ENCODE measurements around the gene LRP6.
A peak's percentile ranks its signal among the peaks of the same experiment; 100 is the strongest.
"Not testable (repeated sequence)": the region's sequence is repeated elsewhere in the genome, so short reads cannot be mapped to it uniquely, and the experiment has no call there.

The LRP6 gene

GRCh38 chr12:12275874-12276273 is 9.0 kb upstream of the LRP6 start:
- Mint-ChIP-seq H3K4me1 (ENCODE audit: low read depth) (no peaks in the 10 kb centered on the region), H3K36me3 (ENCODE audit: low read depth) (no peaks in the 10 kb centered on the region), H3K27ac (no peak overlapping the region), H3K4me3 (no peak overlapping the region), H3K27me3 (ENCODE audit: low read depth) (peaks cover 12% of the 10 kb centered on the region), H3K9me3 (no peaks in the 10 kb centered on the region)

GRCh38 chr12:12273291-12273957 is 6.6 kb upstream of the LRP6 start:
- Mint-ChIP-seq H3K36me3 (ENCODE audit: low read depth) (no peaks in the 10 kb centered on the region), H3K27me3 (ENCODE audit: low read depth) (peaks cover 18% of the 10 kb centered on the region), H3K9me3 (no peaks in the 10 kb centered on the region), H3K4me1 (ENCODE audit: low read depth) (no peaks in the 10 kb centered on the region), H3K27ac (no peak overlapping the region), H3K4me3 (no peak overlapping the region)

GRCh38 chr12:12272869-12273268 is 6.0 kb upstream of the LRP6 start:
- no peak overlapping the region for H3K4me3 Mint-ChIP-seq
- H3K4me1 Mint-ChIP-seq (ENCODE audit: low read depth) = no peaks in the 10 kb centered on the region
- H3K27ac Mint-ChIP-seq = no peak overlapping the region
- no peaks in the 10 kb centered on the region for H3K36me3 Mint-ChIP-seq (ENCODE audit: low read depth)
- H3K27me3 Mint-ChIP-seq (ENCODE audit: low read depth) = peaks cover 23% of the 10 kb centered on the region
- no peaks in the 10 kb centered on the region for H3K9me3 Mint-ChIP-seq

- no peak overlapping the region for H3K4me3 Mint-ChIP-seq
- H3K4me1 Mint-ChIP-seq (ENCODE audit: low read depth) = peaks cover 9% of the 10 kb centered on the region
- peaks cover 4% of the 10 kb centered on the region for H3K36me3 Mint-ChIP-seq (ENCODE audit: low read depth)
- H3K27me3 Mint-ChIP-seq (ENCODE audit: low read depth) = peaks cover 44% of the 10 kb centered on the region
- no peak overlapping the region for H3K27ac Mint-ChIP-seq
- H3K9me3 Mint-ChIP-seq = no peaks in the 10 kb centered on the region
These were observed 3.4 kb upstream of the LRP6 start for GRCh38 chr12:12270226-12270625.

GRCh38 chr12:12267742-12268200 is 927 bp upstream of the LRP6 start:
- peaks cover 5% of the 10 kb centered on the region for H3K36me3 Mint-ChIP-seq (ENCODE audit: low read depth)
- H3K9me3 Mint-ChIP-seq = no peaks in the 10 kb centered on the region
- H3K4me3 Mint-ChIP-seq = peak overlapping the region; percentile 76
- H3K27me3 Mint-ChIP-seq (ENCODE audit: low read depth) = peaks cover 60% of the 10 kb centered on the region
- H3K27ac Mint-ChIP-seq = no peak overlapping the region
- peaks cover 13% of the 10 kb centered on the region for H3K4me1 Mint-ChIP-seq (ENCODE audit: low read depth)

- peak overlapping the region; percentile 76 for H3K4me3 Mint-ChIP-seq
- H3K27ac Mint-ChIP-seq = no peak overlapping the region
- peaks cover 5% of the 10 kb centered on the region for H3K36me3 Mint-ChIP-seq (ENCODE audit: low read depth)
- H3K9me3 Mint-ChIP-seq = no peaks in the 10 kb centered on the region
- peaks cover 58% of the 10 kb centered on the region for H3K27me3 Mint-ChIP-seq (ENCODE audit: low read depth)
- peaks cover 13% of the 10 kb centered on the region for H3K4me1 Mint-ChIP-seq (ENCODE audit: low read depth)
These were observed 413 bp downstream of the LRP6 start for GRCh38 chr12:12266389-12266872.

- Mint-ChIP-seq H3K27ac (no peak overlapping the region), H3K27me3 (ENCODE audit: low read depth) (peaks cover 56% of the 10 kb centered on the region), H3K4me3 (peak overlapping the region; percentile 76), H3K4me1 (ENCODE audit: low read depth) (peaks cover 13% of the 10 kb centered on the region), H3K9me3 (no peaks in the 10 kb centered on the region), H3K36me3 (ENCODE audit: low read depth) (peaks cover 5% of the 10 kb centered on the region)
These were observed 1.1 kb downstream of the LRP6 start for GRCh38 chr12:12265571-12266388.

- Mint-ChIP-seq H3K9me3 (no peaks in the 10 kb centered on the region), H3K4me3 (peak overlapping the region; percentile 76), H3K4me1 (ENCODE audit: low read depth) (peaks cover 13% of the 10 kb centered on the region), H3K27ac (no peak overlapping the region), H3K27me3 (ENCODE audit: low read depth) (peaks cover 52% of the 10 kb centered on the region), H3K36me3 (ENCODE audit: low read depth) (peaks cover 5% of the 10 kb centered on the region)
These were observed 1.8 kb downstream of the LRP6 start for GRCh38 chr12:12265035-12265434.

- H3K27ac Mint-ChIP-seq = no peak overlapping the region
- H3K27me3 Mint-ChIP-seq (ENCODE audit: low read depth) = peaks cover 49% of the 10 kb centered on the region
- H3K36me3 Mint-ChIP-seq (ENCODE audit: low read depth) = peaks cover 5% of the 10 kb centered on the region
- H3K4me1 Mint-ChIP-seq (ENCODE audit: low read depth) = peaks cover 13% of the 10 kb centered on the region
- H3K9me3 Mint-ChIP-seq = no peaks in the 10 kb centered on the region
- no peak overlapping the region for H3K4me3 Mint-ChIP-seq
These were observed 2.9 kb downstream of the LRP6 start for GRCh38 chr12:12263909-12264308.

GRCh38 chr12:12256291-12256757 is 10.5 kb downstream of the LRP6 start:
- H3K27me3 Mint-ChIP-seq (ENCODE audit: low read depth); H3K4me3 Mint-ChIP-seq; H3K27ac Mint-ChIP-seq; H3K4me1 Mint-ChIP-seq (ENCODE audit: low read depth); H3K9me3 Mint-ChIP-seq; H3K36me3 Mint-ChIP-seq (ENCODE audit: low read depth): not testable (repeated sequence)

- Mint-ChIP-seq H3K36me3 (ENCODE audit: low read depth) (no peaks in the 10 kb centered on the region), H3K27ac (no peak overlapping the region), H3K4me3 (no peak overlapping the region), H3K9me3 (no peaks in the 10 kb centered on the region), H3K4me1 (ENCODE audit: low read depth) (peaks cover 5% of the 10 kb centered on the region), H3K27me3 (ENCODE audit: low read depth) (no peaks in the 10 kb centered on the region)
These were observed 12.3 kb downstream of the LRP6 start for GRCh38 chr12:12254553-12254952.

- H3K36me3 Mint-ChIP-seq (ENCODE audit: low read depth) = no peaks in the 10 kb centered on the region
- no peak overlapping the region for H3K27ac Mint-ChIP-seq
- H3K27me3 Mint-ChIP-seq (ENCODE audit: low read depth) = no peaks in the 10 kb centered on the region
- H3K9me3 Mint-ChIP-seq = no peaks in the 10 kb centered on the region
- H3K4me3 Mint-ChIP-seq = no peak overlapping the region
- peaks cover 5% of the 10 kb centered on the region for H3K4me1 Mint-ChIP-seq (ENCODE audit: low read depth)
These were observed 17.4 kb downstream of the LRP6 start for GRCh38 chr12:12249216-12250050.

- H3K27me3 Mint-ChIP-seq (ENCODE audit: low read depth) = peaks cover 3% of the 10 kb centered on the region
These were observed 19.3 kb downstream of the LRP6 start for GRCh38 chr12:12247584-12247983.

GRCh38 chr12:12244341-12244740 is 22.5 kb downstream of the LRP6 start:
- no peaks in the 10 kb centered on the region for H3K9me3 Mint-ChIP-seq
- no peak overlapping the region for H3K27ac Mint-ChIP-seq
- no peak overlapping the region for H3K4me3 Mint-ChIP-seq
- peaks cover 14% of the 10 kb centered on the region for H3K27me3 Mint-ChIP-seq (ENCODE audit: low read depth)
- no peaks in the 10 kb centered on the region for H3K4me1 Mint-ChIP-seq (ENCODE audit: low read depth)
- H3K36me3 Mint-ChIP-seq (ENCODE audit: low read depth) = no peaks in the 10 kb centered on the region

More at GRCh38 chr12:12247584-12247983, 19.3 kb downstream of the LRP6 start:
- H3K4me3 Mint-ChIP-seq = no peak overlapping the region
- no peak overlapping the region for H3K27ac Mint-ChIP-seq
- H3K4me1 Mint-ChIP-seq (ENCODE audit: low read depth) = peaks cover 5% of the 10 kb centered on the region
- no peaks in the 10 kb centered on the region for H3K9me3 Mint-ChIP-seq
- H3K36me3 Mint-ChIP-seq (ENCODE audit: low read depth) = no peaks in the 10 kb centered on the region

All from T-helper 1 cell treated with Interleukin-12 subunit alpha and Interleukin-12 subunit beta and Interleukin-4 antibody, amounts not matched to agents 30 μg/mL and 1 μg/mL, for 36 hours (primary cell).